ENCODE data around the gene DDX17.

Gene DDX17

GRCh38 chr22:38446018-38446601, 60.0 kb downstream of the DDX17 start:
- no peak for DNase-seq

- DNase-seq = no peak
These were observed 61.3 kb downstream of the DDX17 start for GRCh38 chr22:38444783-38445182.

GRCh38 chr22:38443628-38444521, 62.2 kb downstream of the DDX17 start:
- no peak for DNase-seq

GRCh38 chr22:38442967-38443627, 63.0 kb downstream of the DDX17 start:
- DNase-seq = no peak

- no peak for DNase-seq
These were observed 64.4 kb downstream of the DDX17 start for GRCh38 chr22:38441620-38442287.

DNA sequence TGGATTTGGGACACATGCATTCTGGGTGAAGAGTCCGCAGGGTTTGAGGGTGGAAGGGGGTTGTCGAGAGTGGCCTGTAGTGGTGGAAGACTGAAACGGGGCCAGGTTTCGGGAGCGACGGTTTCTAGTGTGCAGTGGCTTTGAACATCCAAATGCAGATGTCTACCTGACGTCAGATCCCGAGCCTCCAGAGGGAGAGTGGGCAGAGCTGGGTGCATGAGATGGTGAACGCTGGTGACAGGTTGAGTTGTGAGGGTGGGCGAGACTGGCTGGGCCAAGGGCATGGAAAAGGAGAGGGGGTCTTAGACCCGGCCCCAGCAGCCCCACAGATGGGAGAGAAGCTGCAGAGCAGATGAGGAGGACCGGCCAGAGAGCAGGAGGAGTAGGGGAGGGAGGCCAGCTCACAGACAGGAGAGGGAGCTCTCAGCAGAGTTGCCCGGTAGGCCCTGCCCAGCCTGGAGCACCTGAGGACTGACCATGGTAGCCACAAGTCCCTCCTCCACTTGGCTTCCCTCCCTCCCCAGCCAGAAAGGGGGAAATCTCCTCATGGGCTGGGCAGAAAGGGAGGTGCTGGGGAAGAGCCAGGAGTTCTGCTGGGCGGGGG, 65.3 kb downstream of the DDX17 start:
- DNase-seq = no peak

DNA sequence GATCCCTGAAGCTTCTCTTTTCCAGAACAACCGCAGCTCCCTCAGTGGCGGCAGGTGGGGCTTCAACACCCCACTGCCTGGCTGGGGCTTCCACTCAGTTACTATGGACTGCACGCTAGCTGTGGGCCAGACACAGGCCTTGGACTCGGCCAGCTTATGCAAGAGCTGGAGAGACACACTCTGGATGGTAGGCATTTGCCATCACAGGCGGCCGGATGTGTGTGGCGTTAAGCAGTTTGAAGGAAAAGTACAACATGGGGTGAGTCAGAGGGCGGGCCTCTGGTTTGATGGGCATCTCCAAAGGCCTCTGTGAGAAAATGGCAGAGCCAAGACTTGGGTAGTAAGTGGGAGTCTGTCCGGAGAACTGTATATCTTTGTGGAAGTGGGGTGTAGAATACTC, 68.7 kb downstream of the DDX17 start:
- no peak for DNase-seq

GRCh38 chr22:38436629-38437395, 69.3 kb downstream of the DDX17 start:
- DNase-seq = no peak

- no peak for DNase-seq
These were observed 70.1 kb downstream of the DDX17 start for GRCh38 chr22:38435965-38436364.

DNA sequence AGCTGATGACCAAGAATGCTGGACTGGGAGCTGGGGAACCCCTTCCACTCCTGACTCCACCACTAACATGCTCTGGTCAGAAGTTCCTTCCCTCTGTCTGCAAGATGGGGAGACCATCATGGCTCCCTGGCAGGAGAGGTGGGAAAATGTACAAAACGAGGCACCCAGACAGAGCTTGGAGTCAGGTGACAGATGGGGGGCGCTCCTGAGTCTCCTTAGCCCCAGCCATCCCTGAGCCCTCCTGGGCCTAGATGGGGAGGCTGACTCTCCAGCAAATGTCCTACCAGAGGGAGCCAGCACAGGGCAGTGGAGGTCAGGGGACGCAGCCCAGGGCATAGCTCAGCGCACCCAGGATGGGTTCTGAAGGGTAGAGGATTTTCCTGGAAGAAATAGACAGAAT, 71.1 kb downstream of the DDX17 start:
- DNase-seq = no peak

GRCh38 chr22:38433871-38434270, 72.2 kb downstream of the DDX17 start:
- DNase-seq = no peak

All from NCI-H1694 (cell line).